ENCODE results near the gene MVK.
A peak's percentile ranks its signal among the peaks of the same experiment; 100 is the strongest.
"Not testable (repeated sequence)": the region's sequence is repeated elsewhere in the genome, so short reads cannot be mapped to it uniquely, and the experiment has no call there.

MVK gene

DNA sequence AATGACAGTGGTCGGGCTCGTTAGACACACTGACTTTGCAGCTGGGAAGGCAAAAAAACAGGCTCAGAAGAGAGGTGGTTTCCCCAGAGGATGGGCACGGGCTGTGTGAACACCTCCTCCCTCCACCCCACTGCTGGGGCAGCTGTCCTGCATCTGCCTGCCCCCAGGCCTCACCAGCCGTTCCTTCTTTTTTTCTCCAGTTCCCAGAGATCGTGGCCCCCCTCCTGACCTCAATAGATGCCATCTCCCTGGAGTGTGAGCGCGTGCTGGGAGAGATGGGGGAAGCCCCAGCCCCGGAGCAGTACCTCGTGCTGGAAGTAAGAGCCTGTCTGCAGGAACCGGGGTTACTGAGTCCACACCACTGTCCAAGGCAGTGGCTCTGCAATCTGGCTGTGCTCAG lies 17.4 kb downstream of the MVK start:
- DNase-seq (ENCODE audit: low read depth) = no peak

DNA sequence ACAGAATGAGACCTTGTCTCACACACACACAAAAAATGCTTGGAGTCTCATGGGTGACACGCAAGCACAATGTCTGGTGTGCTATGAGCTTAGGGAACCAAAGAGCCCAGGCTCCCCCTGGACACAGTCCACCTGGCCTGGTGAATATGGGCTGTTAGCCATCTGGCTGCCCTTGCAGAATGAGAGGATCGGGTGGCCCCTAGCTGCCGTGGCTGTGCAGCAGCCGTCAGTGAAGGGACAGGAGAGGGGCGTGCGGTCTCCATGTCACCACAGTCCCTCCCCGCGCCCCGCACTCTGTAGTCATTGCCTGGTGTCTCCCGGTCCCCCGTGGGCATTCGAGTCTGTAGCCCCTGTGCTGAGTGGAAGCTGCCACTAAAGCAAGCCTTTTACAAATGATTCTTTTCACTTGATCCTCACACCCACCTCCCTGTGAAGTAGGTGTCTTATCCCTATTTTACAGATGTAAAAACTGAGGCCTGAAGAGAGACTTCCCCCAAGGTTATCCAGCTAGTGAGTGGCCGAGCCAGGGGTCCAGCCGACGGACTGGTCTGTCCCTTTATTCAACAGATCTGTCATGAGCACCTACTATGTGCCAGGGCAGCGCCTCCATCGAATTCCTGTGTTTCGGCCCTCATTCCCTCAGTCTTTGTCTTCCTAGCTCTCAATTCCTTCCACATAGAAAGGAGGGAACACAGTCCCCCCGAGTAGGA lies 18.8 kb downstream of the MVK start:
- no peak for DNase-seq (ENCODE audit: low read depth)

DNA sequence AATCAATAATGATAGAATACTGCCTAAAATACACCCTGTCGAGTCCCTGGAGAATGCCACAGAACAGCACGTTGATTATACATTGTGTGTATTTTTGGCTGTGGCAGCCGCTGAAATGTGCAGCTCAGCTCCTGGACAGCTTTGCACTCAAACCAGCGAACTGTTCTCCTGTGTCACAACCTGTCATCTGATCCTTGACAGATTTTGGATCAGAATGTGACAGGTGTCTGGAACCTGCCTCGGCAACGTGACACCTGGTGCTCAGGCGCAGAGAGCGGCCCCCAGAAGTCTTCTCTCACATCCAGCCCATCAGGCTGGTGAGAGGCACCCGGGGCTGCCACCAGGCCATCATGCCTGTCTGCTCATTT lies 19.3 kb downstream of the MVK start:
- no peak for DNase-seq (ENCODE audit: low read depth)

- no peak for DNase-seq (ENCODE audit: low read depth)
These were observed 21.1 kb downstream of the MVK start for GRCh38 chr12:109594556-109595317.

- no peak for DNase-seq (ENCODE audit: low read depth)
These were observed 21.8 kb downstream of the MVK start for GRCh38 chr12:109595321-109595902.

- no peak for DNase-seq (ENCODE audit: low read depth)
These were observed 23.0 kb downstream of the MVK start for GRCh38 chr12:109596418-109597244.

GRCh38 chr12:109597414-109597794 lies 23.8 kb downstream of the MVK start:
- DNase-seq (ENCODE audit: low read depth) = no peak

- DNase-seq (ENCODE audit: low read depth) = peak; percentile 41
These were observed 24.3 kb downstream of the MVK start for GRCh38 chr12:109597795-109598427.

- DNase-seq (ENCODE audit: low read depth) = no peak
These were observed 24.8 kb downstream of the MVK start for GRCh38 chr12:109598428-109598854.

DNA sequence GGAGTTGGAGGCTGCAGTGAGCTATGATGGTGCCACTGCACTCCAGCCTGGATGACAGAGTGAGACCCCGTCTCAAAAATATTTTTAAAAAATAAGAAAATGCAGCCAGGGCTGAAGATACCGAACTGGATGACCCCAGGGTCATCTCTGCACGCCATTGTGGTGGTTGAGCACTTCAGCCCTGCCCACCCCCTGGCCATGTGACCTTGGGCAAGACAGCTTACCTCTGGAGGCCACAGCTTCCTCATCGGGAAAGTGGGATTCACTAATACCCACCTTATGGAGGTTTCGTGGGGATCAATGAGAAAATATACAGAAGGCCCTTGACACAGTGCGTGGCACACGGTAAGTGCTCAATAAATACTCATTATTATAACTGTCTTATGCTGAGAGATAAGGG lies 25.5 kb downstream of the MVK start:
- DNase-seq (ENCODE audit: low read depth) = no peak

DNA sequence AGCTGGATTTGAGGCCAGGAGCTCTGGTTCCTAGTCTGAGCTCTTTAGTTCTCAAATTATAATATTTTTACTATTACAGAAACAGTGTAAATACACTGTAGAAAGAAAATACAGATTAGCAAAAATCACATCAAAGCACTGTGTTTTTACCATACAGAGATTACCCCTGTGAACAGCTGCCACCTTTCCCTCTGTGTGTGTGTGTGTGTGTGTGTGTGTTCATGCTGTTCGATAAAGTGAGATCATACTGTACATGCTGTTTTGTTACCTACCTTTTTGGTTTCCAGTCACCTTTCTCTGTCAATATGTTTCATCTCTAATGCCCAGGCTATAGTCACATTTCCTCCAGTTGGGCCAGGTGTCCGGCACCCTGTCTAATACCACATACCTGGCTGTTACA lies 26.9 kb downstream of the MVK start:
- no peak for DNase-seq (ENCODE audit: low read depth)

DNA sequence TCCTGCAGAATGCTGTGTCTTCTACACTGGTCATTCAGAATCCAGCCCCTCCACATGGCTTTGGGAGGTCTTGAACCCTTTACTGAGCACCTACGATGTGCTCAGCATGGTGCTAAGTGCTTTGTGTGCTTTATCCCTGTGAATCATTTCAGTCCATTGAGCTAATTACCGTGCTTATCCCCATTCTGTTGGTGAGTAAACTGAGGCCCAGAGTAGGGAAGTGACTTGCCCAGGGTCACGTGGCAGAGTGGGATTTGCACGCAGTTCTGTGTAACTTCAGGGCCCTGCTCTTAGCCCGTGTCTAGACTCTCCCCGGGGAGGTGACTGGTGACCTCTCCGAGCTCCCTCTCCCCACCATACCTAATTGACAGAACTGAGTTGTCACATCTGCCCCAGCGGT lies 27.4 kb downstream of the MVK start:
- DNase-seq (ENCODE audit: low read depth) = no peak

DNA sequence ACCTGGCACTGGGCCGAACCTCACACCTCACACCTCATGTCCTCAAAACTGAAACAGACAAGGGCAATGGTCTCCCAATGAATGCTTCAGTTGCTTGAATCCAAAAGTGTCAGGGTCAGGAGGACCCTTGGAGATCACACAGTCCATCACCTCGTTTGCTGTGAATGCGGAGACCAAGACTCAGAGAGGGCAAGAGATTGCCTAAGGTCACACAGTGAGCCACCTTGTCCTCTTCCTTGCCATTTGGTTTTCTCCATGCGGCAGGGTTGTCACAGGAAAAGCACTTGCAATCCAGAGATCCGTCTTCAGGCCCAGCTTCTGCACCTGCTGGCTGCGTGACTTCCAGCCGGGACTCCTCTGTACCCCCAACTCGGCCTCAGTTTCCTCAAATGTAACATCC lies 28.0 kb downstream of the MVK start:
- no peak for DNase-seq (ENCODE audit: low read depth)

DNA sequence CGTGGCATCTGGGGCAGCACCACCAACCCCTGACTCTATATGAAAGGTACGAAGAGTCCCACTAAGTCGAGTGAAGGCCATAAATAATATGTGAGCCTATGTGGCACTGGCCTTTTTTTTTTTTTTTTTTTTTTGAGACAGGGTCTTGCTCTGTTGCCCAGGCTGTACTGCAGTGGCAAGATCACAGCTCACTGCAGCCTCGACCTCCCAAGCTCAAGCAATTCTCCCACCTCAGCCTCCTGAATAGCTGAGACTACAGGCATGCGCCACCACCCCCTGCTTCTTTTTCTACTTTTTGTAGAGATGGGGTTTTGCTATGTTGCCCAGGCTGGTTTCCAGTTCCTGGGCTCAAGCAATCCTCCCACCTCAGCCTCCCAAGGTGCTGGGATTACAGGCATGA lies 28.5 kb downstream of the MVK start:
- DNase-seq (ENCODE audit: low read depth) = not testable (repeated sequence)

- DNase-seq (ENCODE audit: low read depth) = no peak
These were observed 30.6 kb downstream of the MVK start for GRCh38 chr12:109604132-109604585.

DNA sequence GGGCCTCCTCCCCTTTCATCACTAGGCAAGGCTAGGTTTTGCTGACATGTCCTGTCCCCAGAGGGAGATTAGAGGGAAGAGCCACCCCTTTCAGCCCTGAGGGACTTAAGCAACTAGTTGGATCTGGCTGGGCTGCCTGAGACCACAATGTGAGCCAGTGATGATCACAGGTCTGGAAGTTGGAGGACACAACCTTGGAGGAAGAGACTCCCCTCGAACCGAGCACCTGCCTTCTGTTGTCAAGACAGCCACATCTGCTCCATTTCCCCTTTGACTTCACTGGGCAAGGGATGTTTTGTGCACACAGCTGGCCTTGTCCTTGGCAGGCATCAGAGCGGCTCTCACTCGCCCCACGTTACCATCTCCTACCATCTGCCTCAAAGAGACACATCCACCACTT lies 31.4 kb downstream of the MVK start:
- no peak for DNase-seq (ENCODE audit: low read depth)

DNA sequence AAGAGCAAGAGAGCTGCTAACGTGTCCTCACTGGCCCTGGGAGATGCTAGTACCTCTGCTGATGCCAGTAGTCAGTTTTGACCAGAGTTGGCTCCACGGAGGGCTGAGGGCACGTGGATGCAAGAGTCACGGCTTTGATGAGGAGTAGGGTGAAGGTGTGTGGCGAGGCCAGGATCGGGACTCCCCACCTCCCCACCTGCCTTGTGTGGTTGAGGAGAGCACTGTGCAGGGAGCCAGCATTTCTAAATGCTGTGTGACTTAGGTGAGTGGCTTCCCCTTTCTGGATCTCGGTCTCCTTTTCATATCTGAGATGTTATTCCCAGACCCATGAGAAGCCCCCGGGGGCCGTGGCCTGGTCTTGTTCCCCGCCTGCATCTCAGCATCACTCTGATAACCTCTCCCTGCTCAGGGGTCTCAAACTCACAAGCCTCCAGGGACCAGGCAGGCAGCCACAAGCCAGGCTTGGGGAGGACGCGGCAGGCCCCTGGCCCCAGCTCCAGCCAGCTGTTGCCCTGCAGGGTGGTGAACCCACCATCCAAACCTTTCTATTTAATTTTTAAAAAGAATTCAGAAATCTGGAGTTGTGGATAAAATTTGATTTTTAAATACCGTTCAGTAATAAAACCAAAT lies 32.1 kb downstream of the MVK start:
- DNase-seq (ENCODE audit: low read depth) = no peak

DNA sequence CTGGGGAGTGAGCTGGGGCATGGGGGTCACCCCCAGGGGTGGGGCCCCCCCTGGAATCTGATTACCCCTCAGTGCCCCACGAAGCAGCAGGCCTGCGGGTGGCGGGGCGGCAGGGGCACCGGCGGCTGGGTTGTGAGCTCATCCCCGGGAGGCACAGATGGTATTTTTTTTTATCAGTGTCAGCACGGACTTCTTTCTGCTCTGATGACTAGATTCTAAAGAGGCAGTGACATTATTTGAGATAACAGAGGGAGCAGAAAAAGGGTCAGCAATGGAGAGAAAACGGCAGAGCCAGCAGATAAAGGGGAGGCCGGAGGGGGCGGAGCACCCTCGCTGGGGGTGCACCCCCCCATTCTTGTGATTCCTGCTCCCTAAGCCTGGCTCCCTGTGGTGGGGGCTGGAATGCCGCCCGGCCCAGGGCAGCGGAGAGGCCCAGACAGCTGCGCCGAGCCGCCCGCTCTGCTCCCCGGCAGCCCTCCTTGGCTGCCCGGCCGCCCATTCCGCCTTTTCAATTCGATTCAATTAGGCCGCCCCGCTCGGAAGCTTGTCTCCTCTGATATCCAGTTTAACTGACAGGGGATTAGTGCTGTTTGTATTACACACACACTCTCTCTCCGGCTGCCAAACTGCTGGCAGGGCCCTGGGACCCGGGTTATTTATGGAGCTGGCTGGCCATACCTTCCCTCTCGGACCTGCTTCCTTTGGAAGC lies 32.9 kb downstream of the MVK start:
- DNase-seq (ENCODE audit: low read depth) = no peak

DNA sequence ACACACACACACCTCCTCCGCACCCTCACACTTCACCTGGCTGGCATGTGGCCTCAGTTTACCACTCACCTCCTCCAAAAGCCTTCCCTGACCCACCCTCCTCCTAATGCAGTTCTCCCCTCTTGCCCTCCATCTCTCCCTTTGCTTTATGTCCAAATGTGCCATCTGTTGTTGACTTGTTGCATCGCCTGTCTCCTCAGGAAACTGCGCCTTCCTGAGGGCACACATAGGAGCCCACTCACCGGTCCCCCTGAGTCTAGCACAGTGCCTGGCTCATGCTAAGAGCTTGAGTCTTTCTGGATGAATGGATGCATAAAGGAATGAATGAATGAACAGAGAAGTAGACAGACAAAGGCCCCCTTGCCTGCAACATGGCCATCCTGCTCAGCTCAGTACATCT lies 34.0 kb downstream of the MVK start:
- no peak for DNase-seq (ENCODE audit: low read depth)

DNA sequence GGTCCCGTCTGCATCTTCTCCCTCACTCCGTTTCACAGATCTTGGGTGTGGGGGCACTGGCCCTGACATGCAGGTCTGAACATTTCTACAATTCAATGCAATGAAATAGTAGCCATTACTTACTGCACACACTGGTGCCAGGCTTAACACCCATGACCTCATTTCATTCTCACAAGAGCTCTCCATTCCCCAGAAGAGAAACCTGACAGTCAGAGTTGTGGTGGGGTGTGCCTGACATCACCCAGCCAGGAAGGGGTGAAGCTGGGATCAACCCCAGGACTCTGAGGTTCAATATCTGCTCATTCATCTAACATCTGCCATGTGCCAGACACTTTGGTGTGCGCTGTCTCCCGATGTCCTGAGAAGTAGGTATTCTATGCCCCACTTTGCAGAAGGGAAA lies 34.7 kb downstream of the MVK start:
- no peak for DNase-seq (ENCODE audit: low read depth)

- DNase-seq (ENCODE audit: low read depth) = no peak
These were observed 35.2 kb downstream of the MVK start for GRCh38 chr12:109608793-109609192.
